Fibroblast of lung (primary cell): Measurements from ENCODE around the gene TTLL11.

Experiments used
- CTCF ChIP-seq, 2 donors: IDR thresholded peaks in 1 of 2; conservative IDR thresholded peaks in 1 of 2; 1 replicate in 1 of 2; 2 replicates in 1 of 2; pipeline ENCODE4 v1.5.1; 2011 to 2012; ENCODE audit warnings: low read length in 2 of 2, control low read depth in 1 of 2, inconsistent platforms in 1 of 2, low read depth in 1 of 2, mild to moderate bottlenecking in 1 of 2
- EZH2 ChIP-seq: IDR thresholded peaks from 2 replicates; pipeline ENCODE4 v1.5.1; 2012; ENCODE audit warnings: low read length, control low read depth, mild to moderate bottlenecking; ENCODE audit errors: missing control alignments

GRCh38 chr9:121786543-121786948 is 306.6 kb downstream of the TTLL11 start:
- TF ChIP-seq CTCF (conservative IDR thresholded peaks at IDR 0.05 in 1 of 2, IDR thresholded peaks at IDR 0.05 in 1 of 2; ENCODE audit: low read depth in 1 of 2, low read length in 2 of 2) (no peak), EZH2 (no peak)
